Left ventricle myocardium superior (tissue), 1 donor: Measurements from ENCODE around the gene FCER2. TPM values are rescaled to one million over a fixed set of nuclear protein-coding genes. Genes with fewer than 3 reads are reported as not detected.

ENCODE experiments used
- ATAC-seq: fragments of 200-7000 bp; cut with Tn5 transposase; one replicate; pipeline ENCODE4 v1.9.1; 2020; ENCODE audit warnings: mild to moderate bottlenecking, moderate library complexity
- DNase-seq: peaks from one replicate; pipeline ENCODE4 v3.0.0-alpha.2; 2020
- intact Hi-C: fragments of 100-400 bp; cut with micrococcal nuclease; formaldehyde crosslinking; loops from one replicate; pipeline ENCODE4 v1.11.0; 2022
- total RNA-seq: library from RNA; stranded (reverse); fragmentation: NEBNext Ultra II Directional; extraction: Animal tissue kit (Norgen Biotek cat#: 25700); gene quantifications from one replicate; pipeline ENCODE4 v1.2.1, GENCODE V29; 2021
- donor health status: DM: no; HTN: yes; CAD: no; lungs with severe emphysema.

The FCER2 gene
- total RNA-seq, 1 donor from 2014 or later: 0.17 TPM

- intact Hi-C loops: no loop called here
- peak; percentile 79 for DNase-seq
- peak; percentile 77 for ATAC-seq
Observed at GRCh38 chr19:7681340-7682174, 20.4 kb downstream of the FCER2 start.

GRCh38 chr19:7680606-7681339 lies 21.2 kb downstream of the FCER2 start, which contains the start of gene TRAPPC5:
Gene TRAPPC5, plus strand, starts transcription at chr19:7680833. Its CDS starts 1,421 bp downstream, at chr19:7682254.
- ATAC-seq: peak; percentile 93
- intact Hi-C loops: no loop called here
- DNase-seq: peak; percentile 95

DNA sequence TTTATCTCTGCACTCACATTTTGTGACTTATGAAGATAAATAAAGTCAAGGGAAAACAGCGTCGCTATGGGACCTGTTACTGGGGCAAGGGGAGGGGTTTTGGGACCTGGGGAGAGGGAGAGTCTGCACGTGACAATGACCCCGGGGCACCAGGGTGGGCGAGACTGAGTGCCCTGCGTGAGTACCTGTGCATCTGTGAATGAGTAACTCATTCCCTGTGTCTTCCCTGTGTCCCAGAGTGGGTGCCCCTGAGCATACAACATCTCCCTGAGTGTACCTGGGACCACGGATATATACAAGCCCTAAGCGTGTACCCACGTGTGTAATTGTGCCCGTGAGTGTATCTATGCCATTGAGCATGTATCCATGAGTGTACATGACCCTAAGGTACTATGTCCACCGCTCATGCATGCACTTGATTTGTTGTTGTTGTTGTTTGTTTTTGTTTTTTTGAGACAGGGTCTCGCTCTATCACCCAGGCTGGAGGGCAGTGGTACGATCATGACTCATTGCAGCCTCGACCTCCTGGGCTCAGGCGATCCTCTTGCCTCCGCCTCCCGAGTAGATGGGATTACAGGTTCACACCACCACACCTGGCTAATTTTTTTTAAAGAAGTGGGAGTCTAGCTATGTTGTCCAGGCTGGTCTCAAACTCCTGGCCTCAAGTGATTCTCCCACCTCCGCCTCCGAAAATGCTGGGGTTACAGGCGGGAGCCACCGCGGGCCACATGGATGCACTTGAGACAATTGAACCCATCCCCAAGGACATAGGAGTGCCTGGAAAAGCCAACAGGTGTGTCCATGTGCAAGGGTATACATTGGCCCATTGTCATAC lies 21.9 kb downstream of the FCER2 start:
- no peak for DNase-seq

GRCh38 chr19:7678971-7679751 lies 22.8 kb downstream of the FCER2 start:
- intact Hi-C loops: no loop called here
- DNase-seq (no peak), ATAC-seq (no peak)

More for the DNA sequence above, 21.9 kb downstream of the FCER2 start:
- ATAC-seq: no peak
- intact Hi-C loops: no loop called here

GRCh38 chr19:7677669-7678311 lies 24.1 kb downstream of the FCER2 start:
- intact Hi-C loops: no loop called here

DNA sequence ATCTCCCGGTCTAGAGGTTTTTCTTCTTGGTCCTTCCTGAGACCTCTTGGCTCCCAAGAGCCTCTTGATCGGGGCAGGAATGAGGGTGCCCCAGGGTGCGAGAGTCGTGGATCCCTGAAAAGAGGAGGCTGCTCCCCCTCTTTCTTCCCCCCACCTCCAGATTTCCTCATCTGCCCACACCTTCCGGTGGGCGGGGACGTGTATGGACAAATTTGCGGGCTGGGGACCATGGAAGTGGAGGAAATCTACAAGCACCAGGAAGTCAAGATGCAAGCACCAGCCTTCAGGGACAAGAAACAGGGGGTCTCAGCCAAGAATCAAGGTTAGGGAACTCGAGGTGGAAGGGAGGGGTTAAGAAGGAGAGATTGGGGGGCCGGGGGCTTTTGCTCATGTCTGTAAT lies 25.1 kb downstream of the FCER2 start, which contains the start of gene MCEMP1:
MCEMP1 (plus strand) TSS at position 237 of the 400 bp plus-strand sequence; CDS start at position 268, 31 bp downstream.
- no peak for DNase-seq

More at GRCh38 chr19:7677669-7678311, 24.1 kb downstream of the FCER2 start:
- DNase-seq (no peak), ATAC-seq (no peak)

GRCh38 chr19:7676376-7676775 lies 25.6 kb downstream of the FCER2 start:
- intact Hi-C loops: no loop called here
- peak; percentile 42 for DNase-seq
- ATAC-seq: no peak

More for the DNA sequence above, 25.1 kb downstream of the FCER2 start, which contains the start of gene MCEMP1:
- no peak for ATAC-seq
- intact Hi-C loops: no loop called here

DNA sequence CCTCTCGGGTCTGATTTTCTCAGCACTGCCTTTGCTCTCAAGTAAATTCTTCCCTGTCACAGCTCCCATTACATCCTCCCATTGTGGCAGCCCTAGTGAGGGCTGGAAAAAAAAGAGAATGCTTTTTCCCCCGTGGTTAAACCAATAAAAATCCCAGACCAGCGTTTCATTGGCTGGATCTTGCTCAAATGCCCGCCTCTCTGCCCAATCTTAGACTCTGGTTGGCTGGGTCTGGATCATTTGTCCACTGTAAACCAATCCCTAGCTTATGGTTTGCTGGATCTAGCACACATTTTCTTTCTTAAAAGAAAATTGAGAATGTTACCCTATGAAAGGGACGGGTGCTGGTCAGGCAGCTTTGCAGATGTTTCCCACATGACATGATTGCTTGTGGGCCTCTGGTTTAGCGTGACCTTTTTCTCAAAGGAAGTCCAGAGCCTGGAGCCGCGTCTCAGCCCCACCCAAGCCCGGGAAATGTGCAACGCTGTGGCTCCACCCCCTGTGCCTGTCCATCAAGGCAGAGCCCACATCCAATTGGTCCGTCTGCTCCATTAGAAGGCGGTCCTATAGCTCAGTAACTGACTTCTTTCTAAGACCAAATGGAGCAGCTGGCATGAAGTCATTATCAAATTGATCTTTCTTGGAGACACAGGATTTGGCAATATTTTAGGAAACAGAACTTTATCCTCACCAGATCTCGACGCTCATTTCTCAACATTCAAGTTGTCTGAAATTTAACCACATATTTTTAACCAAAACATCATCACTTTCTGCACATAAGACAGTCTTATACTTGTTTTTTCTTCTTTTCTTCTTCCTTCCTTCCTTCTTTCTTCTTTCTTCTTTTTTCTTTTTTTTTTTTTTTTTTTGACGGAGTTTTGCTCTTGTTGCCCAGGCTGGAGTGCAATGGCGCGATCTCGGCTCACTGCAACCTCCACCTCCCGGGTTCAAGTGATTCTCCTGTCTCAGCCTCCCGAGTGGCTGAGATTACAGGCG lies 27.6 kb downstream of the FCER2 start:
- peak; percentile 78 for DNase-seq
- intact Hi-C loops: no loop called here
- ATAC-seq: peak; percentile 85

DNA sequence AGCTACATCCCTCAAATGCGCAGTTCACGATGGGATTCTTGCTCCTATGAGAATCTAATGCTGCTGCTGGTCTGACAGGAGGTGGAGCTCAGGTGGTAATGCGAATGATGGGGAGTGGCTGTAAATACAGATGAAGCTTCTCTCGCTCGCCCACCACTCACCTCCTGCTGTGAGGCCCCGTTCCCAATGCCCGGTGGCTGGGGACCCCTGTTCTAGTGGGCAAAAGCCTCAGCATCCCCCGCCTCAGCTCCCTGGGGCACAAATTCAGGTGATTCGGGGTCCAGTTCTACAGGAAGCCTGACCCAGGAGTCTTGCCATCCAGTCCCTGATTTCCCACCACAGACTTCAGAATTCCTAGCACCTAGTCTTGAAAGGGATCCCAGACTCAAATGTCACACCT lies 29.4 kb downstream of the FCER2 start:
- intact Hi-C loops: no loop called here
- ATAC-seq (no peak), DNase-seq (no peak)

DNA sequence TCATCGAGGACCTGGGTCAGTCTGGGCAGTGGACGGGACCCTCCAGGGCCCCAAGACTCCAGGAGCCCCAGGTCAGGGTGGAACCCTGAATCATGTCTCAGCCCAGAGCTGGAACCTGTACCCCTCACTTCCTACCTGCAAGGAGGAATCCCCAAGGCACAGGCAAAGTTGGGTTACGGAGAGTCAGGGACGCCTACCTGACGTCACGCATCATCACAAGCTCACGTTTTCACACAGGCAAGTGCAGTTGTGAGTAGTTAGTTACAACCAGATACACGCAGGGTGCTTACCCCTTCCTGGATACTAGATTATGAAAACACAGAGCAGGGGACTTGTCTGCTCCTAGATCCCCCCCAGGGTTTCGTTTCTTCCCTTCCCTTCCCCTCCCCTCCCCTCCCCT lies 31.1 kb downstream of the FCER2 start:
- DNase-seq (no peak), ATAC-seq (no peak)
- intact Hi-C loops: no loop called here

DNA sequence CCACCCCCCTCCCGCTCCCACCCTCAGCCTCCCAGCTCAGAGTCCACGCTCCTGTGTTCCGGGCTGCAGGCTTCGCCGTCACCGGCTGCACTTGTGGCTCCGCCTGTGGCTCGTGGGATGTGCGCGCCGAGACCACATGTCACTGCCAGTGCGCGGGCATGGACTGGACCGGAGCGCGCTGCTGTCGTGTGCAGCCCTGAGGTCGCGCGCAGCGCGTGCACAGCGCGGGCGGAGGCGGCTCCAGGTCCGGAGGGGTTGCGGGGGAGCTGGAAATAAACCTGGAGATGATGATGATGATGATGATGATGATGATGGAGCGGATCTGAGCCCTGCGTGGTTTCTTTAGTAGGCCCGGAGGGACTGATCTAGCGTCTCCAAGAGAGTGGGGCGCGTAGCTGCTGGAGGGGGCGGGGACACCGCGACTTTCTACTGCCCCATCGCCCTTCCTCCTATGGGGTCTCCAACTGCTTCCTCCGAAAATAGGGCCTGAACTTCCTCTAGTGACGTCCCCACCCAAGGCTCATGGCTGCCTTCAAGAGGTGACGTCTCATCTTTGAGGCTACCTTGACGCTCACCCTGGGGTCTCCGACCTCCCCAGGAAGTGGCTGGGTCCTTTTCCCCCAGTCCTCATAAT lies 31.7 kb downstream of the FCER2 start:
- intact Hi-C loops: no loop called here
- DNase-seq (no peak), ATAC-seq (no peak)

GRCh38 chr19:7669641-7670040 lies 32.3 kb downstream of the FCER2 start:
- no peak for ATAC-seq
- no peak for DNase-seq
- intact Hi-C loops: no loop called here

GRCh38 chr19:7668842-7669241 lies 33.1 kb downstream of the FCER2 start, which contains the start of gene RETN:
Gene RETN, plus strand, starts transcription at chr19:7669049. Its CDS starts 278 bp downstream, at chr19:7669327.
- intact Hi-C loops: no loop called here
- no peak for ATAC-seq

GRCh38 chr19:7665076-7665475 lies 36.9 kb downstream of the FCER2 start:
- intact Hi-C loops: no loop called here
- ATAC-seq (no peak), DNase-seq (no peak)

More at GRCh38 chr19:7668842-7669241, 33.1 kb downstream of the FCER2 start, which contains the start of gene RETN:
- no peak for DNase-seq

GRCh38 chr19:7663706-7664105 lies 38.2 kb downstream of the FCER2 start:
- DNase-seq: no peak
- intact Hi-C loops: no loop called here

DNA sequence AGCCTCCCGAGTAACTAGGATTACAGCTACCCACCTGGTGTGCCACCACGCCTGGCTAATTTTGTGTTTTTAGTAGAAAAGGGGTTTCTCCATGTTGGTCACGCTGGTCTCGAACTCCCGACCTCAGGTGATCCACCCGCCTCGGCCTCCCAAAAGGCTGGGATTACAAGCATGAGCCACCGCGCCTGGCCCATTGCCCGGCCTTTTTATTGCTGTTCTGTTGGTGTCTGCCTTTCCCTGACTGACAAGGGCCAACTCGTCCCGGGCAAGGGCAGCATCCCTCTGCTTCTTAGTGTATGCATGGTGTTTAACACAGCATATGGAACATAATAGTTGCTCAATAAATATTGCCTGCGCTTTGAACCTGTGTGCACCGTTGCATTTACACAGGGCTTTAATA lies 39.3 kb downstream of the FCER2 start:
- ATAC-seq (no peak), DNase-seq (no peak)
- intact Hi-C loops: no loop called here

More at GRCh38 chr19:7663706-7664105, 38.2 kb downstream of the FCER2 start:
- no peak for ATAC-seq
